ENCODE data around the gene SLC22A1. TPM values are rescaled to one million over a fixed set of nuclear protein-coding genes. Genes with fewer than 3 reads are reported as not detected.
"Not testable (repeated sequence)": the region's sequence is repeated elsewhere in the genome, so short reads cannot be mapped to it uniquely, and the experiment has no call there.

SLC22A1 gene
- total RNA-seq, 2 experiments from 2014 or later = 0.31 to 1.1 TPM

GRCh38 chr6:160112628-160113299 is 8.9 kb upstream of the SLC22A1 start:
- no peak overlapping the region for H3K27ac Mint-ChIP-seq
- no peaks in the 10 kb centered on the region for H3K27me3 Mint-ChIP-seq
- TF ChIP-seq CTCF (IDR thresholded peaks at IDR 0.05) = no peak
- H3K4me3 Mint-ChIP-seq = no peak overlapping the region
- H3K36me3 Mint-ChIP-seq (ENCODE audit: low read depth) = peaks cover 3% of the 10 kb centered on the region
- DNase-seq = no peak
- ChIA-PET CTCF (interaction anchor here (0.9 to 1.2 kb wide), 2 partner anchors 14 to 24 kb away, joined by 3 to 4 read pairs; no protein-coding TSS in a partner anchor), POLR2A (no interaction called here)
- intact Hi-C loops (cut with micrococcal nuclease) = no loop called here
- ATAC-seq = no peak
- no peaks in the 10 kb centered on the region for H3K9me3 Mint-ChIP-seq
- no peaks in the 10 kb centered on the region for H3K4me1 Mint-ChIP-seq (ENCODE audit: low read depth)

- ATAC-seq; H3K4me3 Mint-ChIP-seq; H3K9me3 Mint-ChIP-seq; H3K27ac Mint-ChIP-seq; H3K36me3 Mint-ChIP-seq (ENCODE audit: low read depth); H3K27me3 Mint-ChIP-seq; CTCF ChIA-PET; DNase-seq; H3K4me1 Mint-ChIP-seq (ENCODE audit: low read depth); intact Hi-C loops (cut with micrococcal nuclease); POLR2A ChIA-PET: not testable (repeated sequence)
Measured at GRCh38 chr6:160114536-160114935, 7.1 kb upstream of the SLC22A1 start.

- TF ChIP-seq CTCF (IDR thresholded peaks at IDR 0.05) = no peak
- Mint-ChIP-seq H3K4me1 (ENCODE audit: low read depth) (no peaks in the 10 kb centered on the region), H3K4me3 (no peak overlapping the region), H3K9me3 (no peaks in the 10 kb centered on the region), H3K27me3 (no peaks in the 10 kb centered on the region), H3K36me3 (ENCODE audit: low read depth) (peaks cover 6% of the 10 kb centered on the region), H3K27ac (no peak overlapping the region)
- no peak for ATAC-seq
- intact Hi-C loops (cut with micrococcal nuclease) = no loop called here
- DNase-seq = no peak
- POLR2A ChIA-PET = interaction anchor here (0.6 kb wide), 1 partner anchor 27 kb away, joined by 3 read pairs; no protein-coding TSS in a partner anchor
- CTCF ChIA-PET = no interaction called here
Measured at GRCh38 chr6:160115421-160115820, 6.2 kb upstream of the SLC22A1 start.

- no peaks in the 10 kb centered on the region for H3K27me3 Mint-ChIP-seq
- H3K4me3 Mint-ChIP-seq = no peak overlapping the region
- ATAC-seq (no peak), DNase-seq (no peak)
- H3K36me3 Mint-ChIP-seq (ENCODE audit: low read depth) = peaks cover 6% of the 10 kb centered on the region
- ChIA-PET POLR2A (no interaction called here), CTCF (interaction anchor here (1.6 kb wide), 1 partner anchor 22 kb away, joined by 6 read pairs; no protein-coding TSS in a partner anchor)
- H3K4me1 Mint-ChIP-seq (ENCODE audit: low read depth) = no peaks in the 10 kb centered on the region
- TF ChIP-seq CTCF (IDR thresholded peaks at IDR 0.05) = no peak
- no peaks in the 10 kb centered on the region for H3K9me3 Mint-ChIP-seq
- intact Hi-C loops (cut with micrococcal nuclease) = no loop called here
- no peak overlapping the region for H3K27ac Mint-ChIP-seq
Measured at GRCh38 chr6:160116411-160116810, 5.2 kb upstream of the SLC22A1 start.

GRCh38 chr6:160117137-160117536 is 4.5 kb upstream of the SLC22A1 start:
- intact Hi-C loops (cut with micrococcal nuclease) = no loop called here
- H3K4me1 Mint-ChIP-seq (ENCODE audit: low read depth) = no peaks in the 10 kb centered on the region
- H3K27me3 Mint-ChIP-seq = no peaks in the 10 kb centered on the region
- DNase-seq = no peak
- no peak overlapping the region for H3K4me3 Mint-ChIP-seq
- no peak for TF ChIP-seq CTCF (IDR thresholded peaks at IDR 0.05)
- H3K27ac Mint-ChIP-seq = no peak overlapping the region
- H3K36me3 Mint-ChIP-seq (ENCODE audit: low read depth) = peaks cover 6% of the 10 kb centered on the region
- ChIA-PET POLR2A (no interaction called here), CTCF (interaction anchor here (1.6 kb wide), 1 partner anchor 21 kb away, joined by 6 read pairs; no protein-coding TSS in a partner anchor)
- no peak for ATAC-seq
- no peaks in the 10 kb centered on the region for H3K9me3 Mint-ChIP-seq

Measured in activated CD8-positive, alpha-beta T cell treated with anti-CD3 and anti-CD28 coated beads for 36 hours (primary cell).